NCI-H82 (cell line): ENCODE data around the gene GAS2.

Experiments used
- DNase-seq: peaks from one replicate; lab custom pipeline; 2025; lab: John Stamatoyannopoulos, UW

GAS2 gene

GRCh38 chr11:22728600-22729389 lies 62.4 kb downstream of the GAS2 start:
- no peak for DNase-seq

- DNase-seq: peak; percentile 37
Observed at GRCh38 chr11:22730319-22730718, 63.9 kb downstream of the GAS2 start.

GRCh38 chr11:22732588-22732987 lies 66.2 kb downstream of the GAS2 start:
- no peak for DNase-seq

- no peak for DNase-seq
Observed at GRCh38 chr11:22733475-22734248, 67.3 kb downstream of the GAS2 start.

- DNase-seq: no peak
Observed at GRCh38 chr11:22734628-22735345, 68.4 kb downstream of the GAS2 start.

GRCh38 chr11:22742157-22742613 lies 75.8 kb downstream of the GAS2 start:
- DNase-seq: no peak

- DNase-seq: no peak
Observed at GRCh38 chr11:22749536-22749935, 83.1 kb downstream of the GAS2 start.

- DNase-seq: peak; percentile 0
Observed at GRCh38 chr11:22752908-22753310, 86.5 kb downstream of the GAS2 start.

GRCh38 chr11:22753416-22753815 lies 87.0 kb downstream of the GAS2 start:
- no peak for DNase-seq

GRCh38 chr11:22761066-22761465 lies 94.7 kb downstream of the GAS2 start:
- no peak for DNase-seq

GRCh38 chr11:22763166-22763565 lies 96.8 kb downstream of the GAS2 start:
- no peak for DNase-seq

GRCh38 chr11:22764735-22765134 lies 98.3 kb downstream of the GAS2 start:
- DNase-seq: no peak

- no peak for DNase-seq
Observed at GRCh38 chr11:22768281-22768680, 101.9 kb downstream of the GAS2 start.

- no peak for DNase-seq
Observed at GRCh38 chr11:22769081-22769480, 102.7 kb downstream of the GAS2 start.

GRCh38 chr11:22774716-22775115 lies 108.3 kb downstream of the GAS2 start:
- DNase-seq: no peak

- no peak for DNase-seq
Observed at GRCh38 chr11:22775248-22775647, 108.8 kb downstream of the GAS2 start.

GRCh38 chr11:22778642-22779041 lies 112.2 kb downstream of the GAS2 start:
- peak; percentile 29 for DNase-seq

GRCh38 chr11:22779850-22780249 lies 113.4 kb downstream of the GAS2 start:
- DNase-seq: no peak

- no peak for DNase-seq
Observed at GRCh38 chr11:22780952-22781593, 114.7 kb downstream of the GAS2 start.

- peak; percentile 41 for DNase-seq
Observed at GRCh38 chr11:22785251-22785650, 118.8 kb downstream of the GAS2 start.

- no peak for DNase-seq
Observed at GRCh38 chr11:22786475-22786874, 120.1 kb downstream of the GAS2 start.

- DNase-seq: no peak
Observed at GRCh38 chr11:22787055-22787454, 120.6 kb downstream of the GAS2 start.
